GM21619 (cell line): ENCODE results near the gene HDLBP.
"Not testable (repeated sequence)": the region's sequence is repeated elsewhere in the genome, so short reads cannot be mapped to it uniquely, and the experiment has no call there.

Source experiments
- ATAC-seq: cut with Tn5 transposase; IDR thresholded peaks from one replicate; pipeline ENCODE4 v1.9.1; 2021; ENCODE audit not compliant: unreplicated experiment

The HDLBP gene

GRCh38 chr2:241198381-241199279, 116.8 kb downstream of the HDLBP start:
- no peak for ATAC-seq

GRCh38 chr2:241197947-241198346, 117.5 kb downstream of the HDLBP start:
- no peak for ATAC-seq

GRCh38 chr2:241197246-241197645, 118.2 kb downstream of the HDLBP start:
- ATAC-seq: not testable (repeated sequence)

- no peak for ATAC-seq
These were observed 119.9 kb downstream of the HDLBP start for GRCh38 chr2:241195506-241196130.

- ATAC-seq: no peak
These were observed 120.7 kb downstream of the HDLBP start for GRCh38 chr2:241194811-241195210.

- no peak for ATAC-seq
These were observed 122.2 kb downstream of the HDLBP start for GRCh38 chr2:241193271-241193670.

- no peak for ATAC-seq
These were observed 124.4 kb downstream of the HDLBP start for GRCh38 chr2:241191081-241191480.

- no peak for ATAC-seq
These were observed 125.0 kb downstream of the HDLBP start for GRCh38 chr2:241190291-241190981.

GRCh38 chr2:241189856-241190201, 125.6 kb downstream of the HDLBP start:
- ATAC-seq: no peak

GRCh38 chr2:241189093-241189855, 126.2 kb downstream of the HDLBP start:
- ATAC-seq: no peak

- no peak for ATAC-seq
These were observed 126.9 kb downstream of the HDLBP start, which contains the start of gene ANO7 for GRCh38 chr2:241188361-241189092. Gene ANO7, plus strand, starts transcription at chr2:241188677. Its CDS starts 1,387 bp downstream, at chr2:241190064.

GRCh38 chr2:241187918-241188234, 127.6 kb downstream of the HDLBP start:
- no peak for ATAC-seq

- ATAC-seq: no peak
These were observed 128.2 kb downstream of the HDLBP start for GRCh38 chr2:241187101-241187917.

GRCh38 chr2:241185961-241186360, 129.5 kb downstream of the HDLBP start:
- ATAC-seq: no peak

GRCh38 chr2:241184901-241185300, 130.6 kb downstream of the HDLBP start:
- no peak for ATAC-seq

- ATAC-seq: no peak
These were observed 132.3 kb downstream of the HDLBP start for GRCh38 chr2:241183221-241183620.

GRCh38 chr2:241182531-241183133, 132.8 kb downstream of the HDLBP start:
- no peak for ATAC-seq

GRCh38 chr2:241182126-241182525, 133.3 kb downstream of the HDLBP start:
- ATAC-seq: no peak

- ATAC-seq: no peak
These were observed 135.0 kb downstream of the HDLBP start for GRCh38 chr2:241180495-241180894.
